ENCODE results near the gene TPM2.
A peak's percentile ranks its signal among the peaks of the same experiment; 100 is the strongest.

TPM2 gene

GRCh38 chr9:35696520-35697215 is 6.9 kb upstream of the TPM2 start:
- peak; percentile 93 for TF ChIP-seq CTCF (IDR thresholded peaks at IDR 0.05; ENCODE audit: insufficient read depth, low read depth, low read length, missing control alignments)
- peak; percentile 75 for DNase-seq (ENCODE audit: low read depth)
- H3K4me3 ChIP-seq (ENCODE audit: low read depth, low read length), result no peak overlapping the region

GRCh38 chr9:35695943-35696401 is 6.2 kb upstream of the TPM2 start:
- TF ChIP-seq CTCF (IDR thresholded peaks at IDR 0.05; ENCODE audit: insufficient read depth, low read depth, low read length, missing control alignments), result no peak
- no peak for DNase-seq (ENCODE audit: low read depth)
- no peak overlapping the region for H3K4me3 ChIP-seq (ENCODE audit: low read depth, low read length)

- no peak overlapping the region for H3K4me3 ChIP-seq (ENCODE audit: low read depth, low read length)
- no peak for TF ChIP-seq CTCF (IDR thresholded peaks at IDR 0.05; ENCODE audit: insufficient read depth, low read depth, low read length, missing control alignments)
- DNase-seq (ENCODE audit: low read depth), result no peak
These were observed 2.1 kb upstream of the TPM2 start for GRCh38 chr9:35691757-35692301.

GRCh38 chr9:35691334-35691650 is 1.6 kb upstream of the TPM2 start:
- no peak for DNase-seq (ENCODE audit: low read depth)
- TF ChIP-seq CTCF (IDR thresholded peaks at IDR 0.05; ENCODE audit: insufficient read depth, low read depth, low read length, missing control alignments), result no peak
- H3K4me3 ChIP-seq (ENCODE audit: low read depth, low read length), result peak overlapping the region; percentile 59

- no peak for TF ChIP-seq CTCF (IDR thresholded peaks at IDR 0.05; ENCODE audit: insufficient read depth, low read depth, low read length, missing control alignments)
- peak overlapping the region; percentile 59 for H3K4me3 ChIP-seq (ENCODE audit: low read depth, low read length)
- peak; percentile 13 for DNase-seq (ENCODE audit: low read depth)
These were observed 1.0 kb upstream of the TPM2 start for GRCh38 chr9:35690614-35691333.

- DNase-seq (ENCODE audit: low read depth), result peak; percentile 26
- H3K4me3 ChIP-seq (ENCODE audit: low read depth, low read length), result peak overlapping the region; percentile 59
- no peak for TF ChIP-seq CTCF (IDR thresholded peaks at IDR 0.05; ENCODE audit: insufficient read depth, low read depth, low read length, missing control alignments)
These were observed 529 bp upstream of the TPM2 start for GRCh38 chr9:35690294-35690613.

Measured in GM12865 (cell line).